NCI-H187 (cell line): ENCODE data around the gene ZC3H6.
"Not testable (repeated sequence)": the region's sequence is repeated elsewhere in the genome, so short reads cannot be mapped to it uniquely, and the experiment has no call there.

ENCODE experiments used
- DNase-seq, 2 experiments: peaks; one replicate each; lab custom pipeline; 2025; lab: John Stamatoyannopoulos, UW

ZC3H6 gene

DNA sequence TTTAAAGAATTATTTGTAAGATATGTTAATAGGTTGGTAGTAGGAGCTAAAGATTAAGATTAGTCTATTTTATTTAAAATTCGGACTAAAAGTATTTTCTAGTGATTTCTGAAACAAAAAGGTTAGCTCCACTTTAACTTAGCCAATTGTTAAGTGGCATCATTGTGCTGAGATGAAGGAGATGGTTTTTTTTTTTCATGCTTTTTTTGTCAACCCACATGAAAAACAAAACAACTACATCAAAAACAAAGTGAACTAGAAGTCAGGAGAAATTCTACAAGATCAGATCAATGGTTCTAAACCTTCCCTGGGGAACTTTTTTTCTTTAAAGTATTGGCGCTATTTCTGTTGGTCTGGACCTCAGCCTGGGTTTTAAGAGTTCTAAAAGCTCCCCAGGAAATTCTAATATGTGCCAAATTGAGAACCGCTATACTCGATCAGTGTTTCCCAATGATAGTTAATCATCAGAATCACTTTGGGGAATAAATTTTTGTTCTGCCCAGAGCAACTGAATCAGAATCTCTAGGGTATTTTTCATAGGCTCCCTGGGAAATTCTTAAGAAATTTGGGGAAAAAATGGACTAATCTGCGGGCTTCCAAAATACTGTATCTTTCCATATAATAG, 2.3 kb downstream of the ZC3H6 start:
- DNase-seq = no peak

DNA sequence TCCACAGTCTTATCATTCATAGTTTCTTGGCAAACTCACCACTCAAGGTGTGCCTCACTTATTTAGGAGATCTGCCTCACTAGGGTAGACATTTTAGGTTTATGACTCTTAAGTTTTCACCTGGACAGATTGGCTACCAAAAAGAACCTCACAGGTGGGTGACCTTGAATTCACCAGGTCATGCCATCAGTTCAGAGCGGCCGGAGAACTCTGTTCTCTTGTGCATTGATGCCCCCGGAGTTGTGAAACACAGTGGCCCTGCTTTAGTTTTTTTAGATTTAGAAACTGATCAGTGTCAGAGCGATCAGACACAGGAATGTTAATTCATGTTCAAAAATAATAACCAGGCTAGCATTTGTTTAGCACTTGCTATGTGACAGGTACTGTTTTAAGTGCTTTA, 6.7 kb downstream of the ZC3H6 start:
- not testable (repeated sequence) for DNase-seq

DNA sequence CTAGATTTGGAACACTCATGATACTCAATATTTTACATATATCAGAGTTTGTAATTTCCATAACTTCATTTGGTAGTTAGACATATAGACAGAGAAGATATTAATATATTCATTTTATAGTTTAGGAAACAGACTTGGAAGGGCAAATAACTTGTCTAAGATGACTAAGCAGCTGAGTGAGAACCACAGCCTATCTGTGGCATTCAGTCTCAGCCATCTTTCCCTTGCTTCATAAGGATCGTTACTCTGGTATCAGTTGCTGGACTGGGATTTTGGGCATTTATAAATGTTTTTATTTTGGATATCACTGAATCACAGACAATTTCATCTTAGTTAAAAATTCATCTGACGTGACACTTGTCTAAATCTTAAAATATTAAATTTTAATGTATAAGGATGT, 8.1 kb downstream of the ZC3H6 start:
- not testable (repeated sequence) for DNase-seq

DNA sequence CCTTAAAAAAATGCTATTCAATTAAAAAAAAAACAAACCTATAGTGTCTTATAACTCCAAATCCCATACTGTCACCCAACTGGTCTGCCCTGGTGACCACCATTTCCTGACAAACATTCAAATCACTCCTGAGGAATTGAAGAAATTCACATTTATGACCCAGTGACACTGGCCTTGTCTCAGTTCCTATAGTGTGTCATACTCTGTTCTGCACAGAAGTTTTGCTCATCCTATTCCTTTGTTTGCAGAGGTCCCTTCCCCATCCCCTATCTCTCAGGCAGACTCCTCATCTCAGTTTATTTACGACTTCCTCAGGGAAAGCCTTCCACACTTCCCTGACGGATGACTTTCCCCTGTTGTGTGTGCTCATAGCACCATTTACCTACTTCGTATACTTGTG, 14.7 kb downstream of the ZC3H6 start:
- DNase-seq = no peak

DNA sequence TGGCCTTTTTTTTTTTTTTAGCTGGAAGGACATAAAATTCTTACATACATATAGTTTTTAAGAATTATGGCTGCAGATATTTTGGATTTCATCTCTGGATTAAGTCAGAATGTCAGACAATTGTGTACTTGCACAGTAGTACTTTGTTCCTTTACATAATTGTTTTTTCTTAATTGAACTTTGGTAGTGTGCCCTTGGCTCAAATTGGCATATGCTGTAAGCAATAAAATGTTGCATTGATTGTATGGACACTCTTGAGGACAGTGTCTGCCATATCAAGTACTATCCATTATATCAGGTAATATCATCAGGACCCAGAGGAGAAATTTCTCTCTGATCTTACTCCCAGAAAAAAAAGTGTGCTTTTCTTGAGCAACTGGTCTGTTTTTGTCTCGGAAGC, 15.3 kb downstream of the ZC3H6 start:
- no peak for DNase-seq

DNA sequence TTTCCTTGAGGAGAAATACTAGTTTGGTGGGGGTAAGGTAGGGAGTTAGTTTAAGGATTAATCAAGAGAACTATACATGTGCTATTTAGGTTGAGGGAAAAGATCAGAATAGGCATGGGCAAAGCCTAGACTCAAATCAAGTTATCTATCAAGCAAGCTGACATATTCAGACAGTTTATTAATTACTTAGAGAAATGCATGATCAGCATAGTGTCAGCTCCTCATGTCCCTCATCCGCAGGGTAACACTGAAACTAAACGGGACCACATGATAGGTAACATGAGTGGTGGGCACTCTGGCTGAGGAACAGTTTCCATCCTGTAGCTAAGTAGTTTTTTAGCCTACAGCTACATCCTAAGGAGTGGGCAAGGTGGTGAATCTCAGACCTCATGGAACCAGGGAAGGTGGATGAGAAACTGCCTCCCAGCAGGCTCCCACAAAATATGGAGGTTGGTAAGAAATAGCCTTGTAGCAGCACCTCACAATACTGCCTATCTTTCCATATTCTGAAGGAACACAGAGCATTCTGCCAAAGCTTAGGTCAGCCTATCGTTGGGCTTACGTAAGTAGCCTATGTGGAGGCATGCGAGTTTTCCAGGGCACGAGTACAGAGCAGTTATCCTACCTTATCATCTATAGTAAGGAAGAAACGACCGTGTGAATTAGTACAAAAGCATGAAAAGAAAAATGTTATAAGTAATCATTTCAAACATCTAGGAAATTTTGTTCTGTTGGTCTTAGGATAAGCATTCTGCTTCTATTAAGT, 18.4 kb downstream of the ZC3H6 start:
- no peak for DNase-seq

DNA sequence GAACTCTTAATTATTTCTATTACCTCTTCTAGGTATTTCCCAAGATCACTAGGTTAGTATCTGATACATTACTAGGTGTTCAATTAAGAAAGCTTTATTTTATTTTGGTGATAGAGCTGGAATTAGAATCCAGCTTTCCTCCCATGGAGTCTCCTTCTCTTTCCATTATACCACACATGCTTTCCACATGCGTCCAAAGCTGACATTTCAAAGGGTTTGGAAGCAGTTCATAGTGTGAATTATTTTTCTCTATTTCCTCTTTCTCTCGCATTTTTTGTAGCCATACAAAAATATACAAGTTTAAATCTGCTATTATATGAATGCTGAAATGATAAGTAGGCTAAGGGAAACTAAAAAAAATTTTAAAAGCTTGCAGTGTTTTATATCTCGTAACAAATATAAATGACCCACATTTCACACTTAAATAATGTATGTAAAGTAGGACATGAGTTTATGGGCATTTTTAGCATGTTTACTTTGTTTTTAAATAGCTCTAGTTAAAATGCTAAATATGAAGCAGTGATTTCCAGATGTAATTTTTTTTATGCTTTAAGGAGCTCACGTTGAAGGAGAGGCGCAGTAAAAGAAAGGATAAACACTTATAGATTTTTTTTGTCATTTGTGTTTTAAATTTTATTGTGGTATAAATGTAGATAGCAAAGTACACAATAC, 20.1 kb downstream of the ZC3H6 start:
- no peak for DNase-seq

DNA sequence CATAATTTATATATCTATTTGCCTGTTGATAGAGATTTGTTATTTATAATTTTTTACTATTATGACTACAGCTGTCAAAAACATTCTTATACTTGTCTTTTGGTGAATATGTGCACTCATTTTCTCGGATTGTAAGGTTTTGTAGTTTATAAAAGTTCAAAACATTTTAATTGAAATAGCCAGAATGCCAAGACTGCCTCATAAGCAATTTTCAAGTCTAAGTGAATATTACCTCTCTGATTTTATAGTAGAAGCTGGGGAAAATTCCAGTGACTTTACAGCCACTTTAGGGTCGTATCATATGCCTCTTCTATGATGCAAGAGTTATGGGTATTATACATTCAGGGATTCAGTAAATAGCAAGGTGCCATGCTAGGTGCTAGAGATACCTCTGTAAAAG, 21.0 kb downstream of the ZC3H6 start:
- no peak for DNase-seq

DNA sequence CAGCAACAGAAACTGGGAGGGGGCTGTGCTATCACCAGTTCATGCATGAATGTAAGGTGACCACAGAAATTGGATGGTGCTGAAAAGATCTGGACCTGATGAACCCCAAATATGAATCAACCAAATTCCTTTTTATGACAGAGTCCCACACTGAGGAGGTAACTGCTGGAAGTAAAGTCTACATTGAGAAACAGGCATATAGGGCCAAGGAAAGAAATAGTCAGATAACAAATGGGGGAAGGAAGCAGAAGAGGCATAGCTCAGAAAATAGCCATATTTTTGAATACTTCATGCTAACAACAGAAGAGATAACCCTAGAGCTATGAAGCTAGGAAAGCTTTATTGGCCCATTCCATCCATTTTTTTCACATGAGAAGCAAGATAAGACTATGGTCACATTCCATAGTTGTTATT, 25.8 kb downstream of the ZC3H6 start:
- DNase-seq = no peak

DNA sequence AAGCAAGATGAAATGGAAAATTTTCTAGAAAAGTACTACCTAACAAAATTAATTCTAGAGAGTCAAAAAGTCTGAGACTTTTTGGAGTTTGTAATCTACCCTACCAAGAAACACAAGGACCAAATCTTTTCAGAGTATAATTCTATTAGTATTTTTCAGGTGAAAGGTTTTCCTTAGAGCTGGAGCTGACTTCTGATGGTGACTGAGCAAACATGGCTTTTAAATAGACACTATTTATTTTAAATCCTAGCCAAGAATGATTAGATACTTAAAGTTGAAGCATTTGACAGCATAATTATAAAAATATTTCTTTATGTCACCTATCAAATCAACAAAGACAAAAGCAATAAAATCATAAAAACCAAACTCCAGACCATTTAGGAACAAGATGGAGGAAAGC, 26.6 kb downstream of the ZC3H6 start:
- DNase-seq = no peak

DNA sequence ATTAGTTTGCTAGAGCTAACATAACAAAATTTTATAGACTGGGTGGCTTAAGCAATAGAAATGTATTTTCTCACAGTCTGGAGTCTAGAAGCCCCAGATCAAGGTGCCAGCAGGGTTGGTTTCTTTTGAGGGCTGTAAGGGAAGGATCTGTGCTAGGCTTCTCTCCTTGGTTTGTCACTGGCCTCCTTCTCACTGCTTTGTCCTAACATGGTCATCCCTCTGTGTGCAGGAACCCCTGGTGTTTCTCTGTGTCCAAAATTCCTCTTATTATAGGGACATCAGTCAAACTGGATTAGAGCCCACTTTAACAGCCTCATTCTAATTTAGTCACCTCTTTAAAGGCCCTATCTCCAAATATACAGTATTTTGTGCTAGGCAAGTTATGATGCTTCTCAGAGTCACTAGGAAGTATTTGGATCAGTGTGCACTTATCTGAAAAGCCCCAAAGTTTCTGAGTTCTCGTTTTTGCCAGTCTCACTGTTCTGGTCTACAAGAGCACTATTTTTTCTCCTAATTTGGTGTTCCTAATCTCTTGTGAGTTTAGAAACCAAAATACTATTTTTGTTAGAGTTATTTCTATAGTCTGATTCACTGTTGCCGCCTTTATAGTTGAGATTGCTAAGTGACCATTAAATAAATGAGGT, 29.0 kb downstream of the ZC3H6 start:
- DNase-seq = no peak

DNA sequence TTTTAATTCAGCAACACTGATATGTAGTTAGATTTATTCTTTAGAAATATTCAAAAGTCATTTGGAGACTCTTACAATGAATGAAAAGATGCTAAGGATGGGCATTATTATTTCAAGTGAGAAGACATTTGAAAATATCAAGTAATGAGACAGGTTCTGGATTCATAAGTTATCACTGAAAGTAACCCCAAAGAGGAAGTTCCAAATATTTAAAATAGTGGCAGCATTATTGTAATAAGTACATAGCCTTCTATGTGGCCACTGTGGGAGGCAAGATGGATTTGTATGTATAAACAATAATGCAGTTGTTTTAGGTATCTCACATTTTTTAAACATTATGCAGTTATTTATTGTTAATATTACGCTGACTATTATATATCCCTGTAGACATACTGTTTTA, 29.7 kb downstream of the ZC3H6 start:
- no peak for DNase-seq

DNA sequence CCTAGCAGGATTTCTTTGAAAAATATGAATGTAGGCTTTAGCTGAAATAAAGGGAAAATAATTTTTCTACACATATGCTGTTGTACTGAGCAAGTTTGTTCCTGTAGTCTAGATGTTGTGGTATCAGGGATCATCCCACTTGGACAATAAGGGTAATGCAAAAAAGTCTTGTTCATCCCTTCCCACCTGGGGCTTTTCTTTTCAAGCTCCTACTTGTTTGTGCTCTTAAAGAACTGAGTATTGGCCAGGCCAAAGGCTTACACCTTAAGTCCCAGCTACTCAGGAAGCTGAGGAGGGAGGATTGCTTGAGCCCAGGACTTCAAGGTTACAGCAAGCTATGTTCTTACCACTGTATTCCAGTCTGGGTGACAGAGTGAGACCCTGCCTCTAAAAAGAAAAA, 35.5 kb downstream of the ZC3H6 start:
- no peak for DNase-seq

DNA sequence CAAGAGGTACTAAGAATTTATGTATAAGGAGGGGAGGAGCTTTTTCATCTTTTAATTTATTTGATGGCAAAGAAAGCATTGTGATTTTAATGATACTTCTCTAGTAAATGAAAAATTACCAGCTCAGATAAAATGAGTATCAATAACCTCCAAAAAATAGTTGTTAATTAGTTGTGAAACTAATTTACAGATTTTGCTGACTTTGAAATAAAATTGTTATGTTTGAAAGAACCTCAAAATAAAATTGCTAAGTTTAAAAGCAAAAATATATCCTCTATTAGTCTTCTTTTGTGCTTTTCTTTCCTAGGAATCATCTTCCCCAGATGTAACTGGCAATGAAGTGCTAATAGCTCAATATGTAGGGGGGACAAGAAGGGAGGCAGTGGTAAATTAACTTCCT, 36.5 kb downstream of the ZC3H6 start:
- DNase-seq = no peak

DNA sequence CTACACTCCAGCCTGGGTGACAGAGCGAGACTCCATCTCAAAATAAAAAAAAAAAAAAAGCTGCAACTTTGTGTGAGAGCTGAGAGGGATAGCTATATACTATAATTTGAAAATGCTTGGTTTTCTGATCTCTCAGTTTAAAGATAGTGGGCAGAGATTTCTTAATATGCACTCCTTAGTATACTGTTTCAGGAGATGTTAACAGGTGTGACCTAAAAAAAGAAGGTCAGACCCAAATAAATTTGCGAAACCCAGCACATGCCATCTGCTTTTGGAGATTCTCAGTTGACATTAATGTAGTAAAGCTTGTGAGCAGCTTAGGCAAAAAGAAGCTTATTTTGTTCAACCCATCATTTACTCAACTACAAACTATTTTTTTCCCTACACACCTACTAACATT, 37.4 kb downstream of the ZC3H6 start:
- no peak for DNase-seq

DNA sequence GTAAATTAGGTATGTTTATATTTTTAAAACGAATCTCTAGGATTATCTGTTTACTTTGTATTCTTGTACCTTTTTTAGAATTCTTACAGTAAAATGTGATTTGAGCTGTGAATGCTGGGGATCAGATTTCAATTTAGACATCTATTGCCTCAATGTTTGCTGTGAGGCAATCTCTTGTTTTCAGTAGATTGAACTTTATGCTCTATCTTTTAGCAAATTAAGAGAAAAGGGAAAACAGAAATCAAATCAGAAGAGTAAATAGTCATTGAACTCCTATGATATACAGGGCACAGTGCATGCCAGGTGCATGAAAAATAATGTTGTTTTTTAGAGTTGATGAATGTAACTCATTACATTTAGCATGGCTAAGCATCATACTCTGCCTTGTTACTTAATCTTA, 39.5 kb downstream of the ZC3H6 start:
- DNase-seq = no peak

DNA sequence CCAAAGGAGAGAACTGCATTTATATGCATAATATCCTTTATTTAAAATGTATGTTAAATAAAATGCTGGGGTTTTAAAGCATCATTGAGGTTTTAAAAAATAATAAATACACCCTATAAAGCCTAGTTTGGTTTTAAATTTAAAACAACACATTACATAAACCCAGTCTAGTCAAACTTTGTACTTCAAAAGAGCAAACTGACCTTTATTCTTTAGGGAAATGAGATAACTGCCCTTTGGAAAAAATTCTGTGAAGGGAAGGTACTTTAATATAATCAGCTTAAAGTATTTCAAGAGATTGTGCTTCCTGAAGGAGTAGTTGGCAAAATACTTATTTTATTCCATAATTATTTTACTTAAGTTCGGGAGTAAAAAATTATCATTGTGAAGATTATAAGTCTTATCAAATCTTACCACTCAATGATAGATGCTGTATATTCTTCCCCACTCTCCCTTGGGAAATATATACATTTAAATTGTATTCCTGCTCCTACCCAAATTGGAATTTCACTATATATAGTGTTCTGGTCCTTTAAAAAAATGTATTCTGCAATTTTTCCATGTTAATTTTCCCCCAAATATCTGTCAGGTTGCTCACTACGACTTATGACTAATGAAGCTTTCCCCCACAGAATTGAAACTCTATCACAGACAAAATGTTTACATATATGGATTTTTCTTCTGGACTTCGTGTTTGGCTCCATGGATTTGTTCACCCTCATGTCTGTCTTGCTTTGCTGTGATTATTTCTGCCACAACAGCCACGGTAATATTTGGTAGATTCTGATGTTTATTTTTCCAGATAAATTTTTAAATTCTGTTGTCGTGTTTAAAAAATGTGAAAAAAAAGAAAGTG, 42.1 kb downstream of the ZC3H6 start:
- DNase-seq = no peak

DNA sequence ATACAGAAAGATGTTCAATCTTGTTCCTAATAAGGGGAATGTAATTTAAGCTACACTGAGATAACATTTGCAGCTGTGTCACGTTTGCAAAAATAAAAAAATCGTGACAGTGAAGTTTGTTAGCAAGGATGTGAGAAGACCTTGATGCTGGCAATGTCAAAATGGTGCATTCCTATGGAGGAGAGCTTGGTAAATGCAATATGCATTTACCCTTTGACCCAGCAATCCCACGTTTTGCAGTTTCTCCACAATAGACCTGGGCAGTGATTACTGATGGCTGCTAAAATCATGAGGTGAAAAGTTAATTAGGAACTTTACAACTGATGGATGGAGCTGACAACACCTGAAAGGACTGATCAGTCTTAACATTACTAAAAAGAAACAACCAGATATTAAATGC, 43.1 kb downstream of the ZC3H6 start:
- DNase-seq = no peak

DNA sequence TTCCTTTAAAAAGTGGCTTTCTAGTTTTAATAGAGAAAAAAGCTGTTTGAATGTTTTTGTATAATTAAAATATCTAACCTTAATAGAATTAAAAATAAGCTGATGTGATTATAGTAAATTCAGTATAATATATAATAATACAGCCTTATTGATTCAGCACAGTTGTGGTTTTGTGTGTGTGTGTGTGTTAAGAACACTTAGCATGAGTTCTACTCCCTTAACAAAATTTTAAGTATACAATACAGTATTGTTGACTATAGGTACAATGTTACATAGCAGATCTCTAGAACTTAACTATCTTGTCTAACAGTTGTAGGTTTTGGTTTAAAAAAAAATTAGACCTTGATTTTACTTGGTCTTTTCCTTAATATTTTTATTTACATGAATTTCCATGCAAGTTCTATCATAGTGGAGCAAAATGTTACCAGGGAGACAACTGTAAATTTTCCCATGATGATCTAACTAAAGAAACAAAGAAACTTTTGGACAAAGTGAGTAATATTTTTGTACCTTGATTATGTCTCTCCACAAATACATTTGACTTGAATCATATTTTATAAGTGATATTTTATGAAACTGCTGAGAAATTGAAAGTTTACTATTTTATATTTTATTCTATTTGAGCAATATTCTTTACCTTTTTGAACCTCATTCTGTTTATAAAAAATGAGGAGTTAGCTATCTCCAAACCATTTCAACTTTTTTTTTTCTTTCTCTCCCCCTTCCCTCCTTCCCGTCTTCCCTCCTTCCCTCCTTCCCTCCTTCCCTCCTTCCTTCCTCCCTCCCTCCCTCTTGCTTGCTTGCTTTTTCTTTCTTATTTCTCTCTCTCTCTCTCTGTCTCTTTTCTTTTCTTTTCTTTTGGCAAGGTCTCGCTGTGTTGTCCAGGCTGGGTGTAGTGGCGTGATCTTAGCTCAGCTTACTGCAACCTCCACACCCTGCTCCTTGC, 46.3 kb downstream of the ZC3H6 start:
- no peak for DNase-seq

DNA sequence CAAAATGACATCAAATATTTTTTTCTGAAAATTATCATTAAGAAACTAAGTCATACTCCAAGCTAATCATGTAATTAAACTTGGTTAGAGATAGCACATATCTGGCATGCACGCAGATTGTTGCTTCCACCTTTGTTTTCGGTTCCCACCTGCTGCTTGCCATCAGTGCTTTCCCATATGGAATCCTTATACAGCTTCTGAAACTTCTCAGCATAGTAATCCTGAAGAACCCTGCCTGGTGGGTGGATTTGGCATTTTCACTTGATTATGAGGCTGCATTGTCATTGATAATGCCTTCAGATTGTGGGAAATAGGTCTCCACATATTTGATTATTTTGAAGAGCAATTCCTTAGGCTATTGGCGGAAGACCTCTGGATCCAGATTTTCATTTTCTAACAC, 47.5 kb downstream of the ZC3H6 start:
- no peak for DNase-seq
